ENCODE measurements around the gene ZNF678.

The ZNF678 gene

DNA sequence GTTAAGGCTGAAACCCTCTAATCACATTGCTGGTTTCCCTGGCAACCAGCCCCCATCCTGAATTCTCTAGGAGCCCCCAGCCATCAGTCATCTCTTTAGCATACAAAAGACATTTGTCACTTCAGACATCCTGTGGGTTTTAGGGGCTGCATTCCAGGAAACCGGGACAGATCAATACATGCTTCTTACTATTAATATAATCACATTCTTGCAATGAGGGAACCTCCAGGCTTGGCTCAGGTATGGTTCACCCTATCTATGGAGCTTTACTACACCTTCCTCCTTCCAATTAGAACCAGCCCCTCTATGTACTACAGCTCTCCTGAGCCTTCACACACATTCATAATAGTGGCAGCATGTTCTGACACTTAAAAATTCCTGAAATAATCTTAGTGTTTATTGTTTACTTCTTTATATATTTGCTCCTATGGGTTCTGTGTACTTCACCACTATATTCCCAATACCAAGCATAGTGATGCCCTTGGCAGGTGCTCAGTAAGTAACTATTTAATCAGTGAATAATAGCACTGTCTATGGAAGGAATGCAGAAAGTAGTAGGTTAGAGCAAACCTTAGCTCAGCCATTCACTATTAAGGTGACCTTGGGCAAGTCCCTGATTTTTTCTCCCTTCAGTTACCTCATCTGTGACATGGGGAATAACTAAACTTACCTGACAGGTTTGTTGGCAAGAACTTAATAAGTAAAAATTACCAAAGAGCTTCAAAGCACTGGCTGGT, 59.6 kb downstream of the ZNF678 start:
- Histone ChIP-seq H3K4me3 (ENCODE audit: insufficient read depth in 1 of 2, low read depth in 1 of 2, low read length in 2 of 2) (no peak overlapping the region), H3K4me2 (ENCODE audit: low read length, poor library complexity, severe bottlenecking) (no peak overlapping the region), H4K91ac (ENCODE audit: low read length) (no peak overlapping the region), H3K4me1 (ENCODE audit: control insufficient read depth, insufficient read depth, low read depth, low read length) (no peaks in the 10 kb centered on the region), H3K36me3 (ENCODE audit: control insufficient read depth in 1 of 2, insufficient read depth in 2 of 2, low read depth in 1 of 2, low read length in 2 of 2) (peaks cover 0 to 9% of the 10 kb centered on the region in 2 experiments), H2BK120ac (ENCODE audit: low read depth, low read length) (no peak overlapping the region), H3K23ac (ENCODE audit: low read length in 2 of 2) (no peak overlapping the region), H3K9me3 (ENCODE audit: control insufficient read depth, low read length) (peaks cover 60% of the 10 kb centered on the region), H4K8ac (ENCODE audit: low read length) (no peak overlapping the region), H3K9ac (ENCODE audit: low read length) (no peak overlapping the region), H2BK15ac (ENCODE audit: low read depth, poor library complexity, severe bottlenecking) (no peak overlapping the region), H3K79me1 (replicated peaks; ENCODE audit: low read length, poor library complexity, severe bottlenecking) (peaks cover 50% of the 10 kb centered on the region), H2BK5ac (ENCODE audit: low read depth, low read length, poor library complexity, severe bottlenecking) (no peak overlapping the region), H2AK5ac (ENCODE audit: low read length, severe bottlenecking) (no peak overlapping the region), H3K27me3 (ENCODE audit: control insufficient read depth in 1 of 2, insufficient read depth in 1 of 2, low read length in 2 of 2) (no peaks in the 10 kb centered on the region), H3K4ac (ENCODE audit: low read depth in 1 of 2, low read length in 2 of 2) (no peak overlapping the region), H3K18ac (ENCODE audit: low read depth in 1 of 2, low read length in 2 of 2) (no peak overlapping the region), H2BK12ac (ENCODE audit: low read length in 2 of 2) (no peak overlapping the region), H3K14ac (ENCODE audit: low read length in 2 of 2) (no peak overlapping the region), H3K27ac (ENCODE audit: low read length, poor library complexity, severe bottlenecking) (no peak overlapping the region), H2AFZ (ENCODE audit: low read depth, low read length) (no peak overlapping the region)
- no peak for DNase-seq
- WGBS: 100% methylated on average over 1 of the region's 1 CpG

DNA sequence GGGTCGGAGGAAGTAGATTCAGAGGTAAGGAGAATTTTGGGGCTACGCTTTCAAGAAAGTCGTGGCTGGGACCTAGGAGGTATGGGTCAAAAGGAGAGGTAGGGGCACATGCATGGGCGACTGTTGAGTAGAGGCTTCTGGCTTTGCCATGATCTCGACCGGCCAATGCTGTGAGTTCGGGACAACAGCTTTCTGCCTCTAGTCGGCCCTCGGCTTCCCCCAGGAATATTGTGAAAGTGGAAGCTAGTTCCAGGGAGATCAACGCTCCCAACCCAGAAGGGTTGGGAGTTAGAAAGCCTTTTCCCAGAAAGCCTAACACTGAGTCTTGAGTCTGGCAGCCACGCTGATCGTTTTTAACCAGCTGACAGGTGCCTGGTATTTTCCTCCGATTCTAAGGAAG, 69.0 kb downstream of the ZNF678 start:
- H3K27ac ChIP-seq (ENCODE audit: low read length, poor library complexity, severe bottlenecking): no peak overlapping the region
- no peak overlapping the region for H3K9ac ChIP-seq (ENCODE audit: low read length)
- no peak overlapping the region for H2BK120ac ChIP-seq (ENCODE audit: low read depth, low read length)
- no peak overlapping the region for H2AFZ ChIP-seq (ENCODE audit: low read depth, low read length)
- peaks cover 0 to 11% of the 10 kb centered on the region in 2 experiments for H3K36me3 ChIP-seq (ENCODE audit: control insufficient read depth in 1 of 2, insufficient read depth in 2 of 2, low read depth in 1 of 2, low read length in 2 of 2)
- no peak overlapping the region for H2BK15ac ChIP-seq (ENCODE audit: low read depth, poor library complexity, severe bottlenecking)
- H3K4me2 ChIP-seq (ENCODE audit: low read length, poor library complexity, severe bottlenecking): no peak overlapping the region
- H3K9me3 ChIP-seq (ENCODE audit: control insufficient read depth, low read length): peaks cover 57% of the 10 kb centered on the region
- H4K8ac ChIP-seq (ENCODE audit: low read length): no peak overlapping the region
- H3K18ac ChIP-seq (ENCODE audit: low read depth in 1 of 2, low read length in 2 of 2): no peak overlapping the region
- no peak for DNase-seq
- no peak overlapping the region for H4K91ac ChIP-seq (ENCODE audit: low read length)
- peaks cover 58% of the 10 kb centered on the region for H3K79me1 ChIP-seq (replicated peaks; ENCODE audit: low read length, poor library complexity, severe bottlenecking)
- no peak overlapping the region for H2AK5ac ChIP-seq (ENCODE audit: low read length, severe bottlenecking)
- H3K4ac ChIP-seq (ENCODE audit: low read depth in 1 of 2, low read length in 2 of 2): no peak overlapping the region
- no peak overlapping the region for H3K14ac ChIP-seq (ENCODE audit: low read length in 2 of 2)
- H2BK12ac ChIP-seq (ENCODE audit: low read length in 2 of 2): no peak overlapping the region
- no peaks in the 10 kb centered on the region for H3K27me3 ChIP-seq (ENCODE audit: control insufficient read depth in 1 of 2, insufficient read depth in 1 of 2, low read length in 2 of 2)
- no peaks in the 10 kb centered on the region for H3K4me1 ChIP-seq (ENCODE audit: control insufficient read depth, insufficient read depth, low read depth, low read length)
- H3K23ac ChIP-seq (ENCODE audit: low read length in 2 of 2): no peak overlapping the region
- no peak overlapping the region for H3K4me3 ChIP-seq (ENCODE audit: insufficient read depth in 1 of 2, low read depth in 1 of 2, low read length in 2 of 2)
- WGBS: 96% methylated on average over 13 of the region's 13 CpGs
- no peak overlapping the region for H2BK5ac ChIP-seq (ENCODE audit: low read depth, low read length, poor library complexity, severe bottlenecking)

DNA sequence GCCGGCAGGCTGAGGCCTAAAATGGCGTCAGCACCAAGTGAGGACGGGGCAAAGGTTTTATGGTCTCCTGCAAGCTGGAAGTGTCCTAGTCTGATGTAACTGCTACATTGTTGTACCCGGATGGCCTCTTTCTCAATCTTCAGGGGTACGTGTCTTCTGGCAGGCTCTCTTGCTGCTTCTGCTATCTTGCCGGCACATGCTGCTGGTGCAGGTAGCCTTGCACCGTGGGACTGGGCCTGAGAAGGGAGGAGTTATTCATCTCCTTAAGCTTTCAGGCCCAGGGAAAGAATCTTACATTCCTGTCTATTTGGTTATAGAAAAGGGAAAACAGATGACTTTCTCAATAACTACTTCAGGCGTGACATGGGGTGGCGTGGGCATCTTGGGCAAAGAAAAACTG, 72.2 kb downstream of the ZNF678 start:
- Histone ChIP-seq H2AK5ac (ENCODE audit: low read length, severe bottlenecking) (no peak overlapping the region), H2BK5ac (ENCODE audit: low read depth, low read length, poor library complexity, severe bottlenecking) (no peak overlapping the region), H3K27me3 (ENCODE audit: control insufficient read depth in 1 of 2, insufficient read depth in 1 of 2, low read length in 2 of 2) (no peaks in the 10 kb centered on the region), H3K4me3 (ENCODE audit: insufficient read depth in 1 of 2, low read depth in 1 of 2, low read length in 2 of 2) (no peak overlapping the region), H3K4me1 (ENCODE audit: control insufficient read depth, insufficient read depth, low read depth, low read length) (no peaks in the 10 kb centered on the region), H2BK120ac (ENCODE audit: low read depth, low read length) (no peak overlapping the region), H3K23ac (ENCODE audit: low read length in 2 of 2) (no peak overlapping the region), H3K27ac (ENCODE audit: low read length, poor library complexity, severe bottlenecking) (no peak overlapping the region), H3K9ac (ENCODE audit: low read length) (no peak overlapping the region), H4K91ac (ENCODE audit: low read length) (no peak overlapping the region), H3K36me3 (ENCODE audit: control insufficient read depth in 1 of 2, insufficient read depth in 2 of 2, low read depth in 1 of 2, low read length in 2 of 2) (peaks cover 0 to 11% of the 10 kb centered on the region in 2 experiments), H3K4ac (ENCODE audit: low read depth in 1 of 2, low read length in 2 of 2) (no peak overlapping the region), H3K18ac (ENCODE audit: low read depth in 1 of 2, low read length in 2 of 2) (no peak overlapping the region), H3K79me1 (replicated peaks; ENCODE audit: low read length, poor library complexity, severe bottlenecking) (peaks cover 71% of the 10 kb centered on the region), H3K4me2 (ENCODE audit: low read length, poor library complexity, severe bottlenecking) (no peak overlapping the region), H2BK15ac (ENCODE audit: low read depth, poor library complexity, severe bottlenecking) (no peak overlapping the region), H2BK12ac (ENCODE audit: low read length in 2 of 2) (no peak overlapping the region), H3K9me3 (ENCODE audit: control insufficient read depth, low read length) (peaks cover 80% of the 10 kb centered on the region), H4K8ac (ENCODE audit: low read length) (no peak overlapping the region), H3K14ac (ENCODE audit: low read length in 2 of 2) (no peak overlapping the region), H2AFZ (ENCODE audit: low read depth, low read length) (no peak overlapping the region)
- DNase-seq: no peak
- WGBS: over 99% methylated on average over 9 of the region's 9 CpGs

DNA sequence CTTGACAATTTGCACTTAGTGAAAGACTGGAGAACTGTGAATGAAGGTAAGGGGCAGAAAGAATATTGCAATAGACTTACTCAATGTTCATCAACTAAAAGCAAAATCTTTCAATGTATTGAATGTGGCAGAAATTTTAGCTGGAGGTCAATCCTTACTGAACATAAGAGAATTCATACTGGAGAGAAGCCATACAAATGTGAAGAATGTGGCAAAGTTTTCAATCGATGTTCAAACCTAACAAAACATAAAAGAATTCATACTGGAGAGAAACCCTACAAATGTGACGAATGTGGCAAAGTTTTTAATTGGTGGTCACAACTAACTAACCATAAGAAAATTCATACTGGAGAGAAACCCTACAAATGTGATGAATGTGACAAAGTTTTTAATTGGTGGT, 91.1 kb downstream of the ZNF678 start:
- H2AK5ac ChIP-seq (ENCODE audit: low read length, severe bottlenecking): no peak overlapping the region
- H3K4ac ChIP-seq (ENCODE audit: low read depth in 1 of 2, low read length in 2 of 2): no peak overlapping the region
- no peak overlapping the region for H4K8ac ChIP-seq (ENCODE audit: low read length)
- no CpG with 5 or more reads among the region's 2 CpGs for WGBS
- no peaks in the 10 kb centered on the region for H3K27me3 ChIP-seq (ENCODE audit: control insufficient read depth in 1 of 2, insufficient read depth in 1 of 2, low read length in 2 of 2)
- no peak overlapping the region for H3K14ac ChIP-seq (ENCODE audit: low read length in 2 of 2)
- no peak overlapping the region for H3K9ac ChIP-seq (ENCODE audit: low read length)
- H2BK5ac ChIP-seq (ENCODE audit: low read depth, low read length, poor library complexity, severe bottlenecking): no peak overlapping the region
- no peak overlapping the region for H3K27ac ChIP-seq (ENCODE audit: low read length, poor library complexity, severe bottlenecking)
- peak; percentile 7 for DNase-seq
- H4K91ac ChIP-seq (ENCODE audit: low read length): no peak overlapping the region
- no peak overlapping the region for H2BK12ac ChIP-seq (ENCODE audit: low read length in 2 of 2)
- H2BK120ac ChIP-seq (ENCODE audit: low read depth, low read length): no peak overlapping the region
- H3K9me3 ChIP-seq (ENCODE audit: control insufficient read depth, low read length): peaks cover 100% of the 10 kb centered on the region
- peaks cover 9% of the 10 kb centered on the region for H3K79me1 ChIP-seq (replicated peaks; ENCODE audit: low read length, poor library complexity, severe bottlenecking)
- no peak overlapping the region for H2BK15ac ChIP-seq (ENCODE audit: low read depth, poor library complexity, severe bottlenecking)
- no peak overlapping the region for H3K23ac ChIP-seq (ENCODE audit: low read length in 2 of 2)
- H3K36me3 ChIP-seq (ENCODE audit: control insufficient read depth in 1 of 2, insufficient read depth in 2 of 2, low read depth in 1 of 2, low read length in 2 of 2): peaks cover 6 to 25% of the 10 kb centered on the region in 2 experiments
- H3K4me2 ChIP-seq (ENCODE audit: low read length, poor library complexity, severe bottlenecking): no peak overlapping the region
- no peak overlapping the region for H3K18ac ChIP-seq (ENCODE audit: low read depth in 1 of 2, low read length in 2 of 2)
- no peak overlapping the region for H2AFZ ChIP-seq (ENCODE audit: low read depth, low read length)
- H3K4me3 ChIP-seq (ENCODE audit: insufficient read depth in 1 of 2, low read depth in 1 of 2, low read length in 2 of 2): peak overlapping the region in 1 of 2 experiments; percentile 60
- no peaks in the 10 kb centered on the region for H3K4me1 ChIP-seq (ENCODE audit: control insufficient read depth, insufficient read depth, low read depth, low read length)

All from mesenchymal stem cell (in vitro differentiated cells and primary cell).